ENCODE data around the gene SLC4A1. TPM values are rescaled to one million over a fixed set of nuclear protein-coding genes. Genes with fewer than 3 reads are reported as not detected.

SLC4A1 gene
- total RNA-seq, 2 donors from 2014 or later, result not detected

GRCh38 chr17:44304651-44305050 lies 36.7 kb upstream of the SLC4A1 start:
- no peak for ATAC-seq
- H3K9me3 Mint-ChIP-seq, result no peaks in the 10 kb centered on the region
- no peak for DNase-seq (ENCODE audit: low spot score in 2 of 2)
- no peak overlapping the region for H3K27ac Mint-ChIP-seq
- no peaks in the 10 kb centered on the region for H3K36me3 Mint-ChIP-seq

GRCh38 chr17:44297975-44298374 lies 30.0 kb upstream of the SLC4A1 start:
- Mint-ChIP-seq H3K27ac (no peak overlapping the region), H3K36me3 (no peaks in the 10 kb centered on the region), H3K9me3 (no peaks in the 10 kb centered on the region)
- ATAC-seq (no peak), DNase-seq (ENCODE audit: low spot score in 2 of 2) (no peak)

- H3K36me3 Mint-ChIP-seq, result no peaks in the 10 kb centered on the region
- peak; percentile 22 to 96 for ATAC-seq
- DNase-seq (ENCODE audit: low spot score in 2 of 2), result no peak
- H3K9me3 Mint-ChIP-seq, result no peaks in the 10 kb centered on the region
- no peak overlapping the region for H3K27ac Mint-ChIP-seq
Observed at GRCh38 chr17:44293509-44294226, 25.7 kb upstream of the SLC4A1 start.

- Mint-ChIP-seq H3K36me3 (no peaks in the 10 kb centered on the region), H3K27ac (no peak overlapping the region), H3K9me3 (no peaks in the 10 kb centered on the region)
- ATAC-seq (no peak), DNase-seq (ENCODE audit: low spot score in 2 of 2) (no peak)
Observed at GRCh38 chr17:44287651-44288050, 19.7 kb upstream of the SLC4A1 start.

GRCh38 chr17:44284024-44284400 lies 16.1 kb upstream of the SLC4A1 start:
- DNase-seq (ENCODE audit: low spot score in 2 of 2) (no peak), ATAC-seq (no peak)
- H3K27ac Mint-ChIP-seq, result no peak overlapping the region
- no peaks in the 10 kb centered on the region for H3K9me3 Mint-ChIP-seq
- H3K36me3 Mint-ChIP-seq, result no peaks in the 10 kb centered on the region

- no peak for ATAC-seq
- no peaks in the 10 kb centered on the region for H3K9me3 Mint-ChIP-seq
- no peak overlapping the region for H3K27ac Mint-ChIP-seq
- DNase-seq (ENCODE audit: low spot score in 2 of 2), result no peak
- H3K36me3 Mint-ChIP-seq, result no peaks in the 10 kb centered on the region
Observed at GRCh38 chr17:44283344-44284023, 15.5 kb upstream of the SLC4A1 start.

- no peak for ATAC-seq
- DNase-seq (ENCODE audit: low spot score in 2 of 2), result no peak
- H3K27ac Mint-ChIP-seq, result no peak overlapping the region
- H3K9me3 Mint-ChIP-seq, result no peaks in the 10 kb centered on the region
- no peaks in the 10 kb centered on the region for H3K36me3 Mint-ChIP-seq
Observed at GRCh38 chr17:44282264-44282663, 14.3 kb upstream of the SLC4A1 start.

- Mint-ChIP-seq H3K27ac (no peak overlapping the region), H3K36me3 (no peaks in the 10 kb centered on the region), H3K9me3 (no peaks in the 10 kb centered on the region)
- DNase-seq (ENCODE audit: low spot score in 2 of 2) (no peak), ATAC-seq (no peak)
Observed at GRCh38 chr17:44281570-44281969, 13.6 kb upstream of the SLC4A1 start.

GRCh38 chr17:44280392-44280937 lies 12.5 kb upstream of the SLC4A1 start:
- ATAC-seq, result peak in 1 of 2 donors; percentile 33
- Mint-ChIP-seq H3K36me3 (no peaks in the 10 kb centered on the region), H3K9me3 (no peaks in the 10 kb centered on the region), H3K27ac (no peak overlapping the region)
- DNase-seq (ENCODE audit: low spot score in 2 of 2), result no peak

- Mint-ChIP-seq H3K36me3 (no peaks in the 10 kb centered on the region), H3K9me3 (no peaks in the 10 kb centered on the region), H3K27ac (peak overlapping the region in 1 of 2 donors; percentile 8)
- ATAC-seq (peak in 1 of 2 donors; percentile 98), DNase-seq (ENCODE audit: low spot score in 2 of 2) (peak in 1 of 2 donors; percentile 69)
Observed at GRCh38 chr17:44279666-44280391, 11.9 kb upstream of the SLC4A1 start.

GRCh38 chr17:44279346-44279665 lies 11.4 kb upstream of the SLC4A1 start:
- no peaks in the 10 kb centered on the region for H3K9me3 Mint-ChIP-seq
- no peak for ATAC-seq
- no peak for DNase-seq (ENCODE audit: low spot score in 2 of 2)
- peak overlapping the region in 1 of 2 donors; percentile 8 for H3K27ac Mint-ChIP-seq
- H3K36me3 Mint-ChIP-seq, result no peaks in the 10 kb centered on the region

- DNase-seq (ENCODE audit: low spot score in 2 of 2), result no peak
- Mint-ChIP-seq H3K27ac (no peak overlapping the region), H3K36me3 (no peaks in the 10 kb centered on the region), H3K9me3 (no peaks in the 10 kb centered on the region)
- no peak for ATAC-seq
Observed at GRCh38 chr17:44277976-44278375, 10.0 kb upstream of the SLC4A1 start.

- Mint-ChIP-seq H3K9me3 (no peaks in the 10 kb centered on the region), H3K27ac (no peak overlapping the region), H3K36me3 (no peaks in the 10 kb centered on the region)
- ATAC-seq, result no peak
- DNase-seq (ENCODE audit: low spot score in 2 of 2), result no peak
Observed at GRCh38 chr17:44273607-44274006, 5.7 kb upstream of the SLC4A1 start.

GRCh38 chr17:44272954-44273353 lies 5.0 kb upstream of the SLC4A1 start:
- H3K36me3 Mint-ChIP-seq, result no peaks in the 10 kb centered on the region
- no peak overlapping the region for H3K27ac Mint-ChIP-seq
- H3K9me3 Mint-ChIP-seq, result no peaks in the 10 kb centered on the region
- DNase-seq (ENCODE audit: low spot score in 2 of 2) (no peak), ATAC-seq (no peak)

- Mint-ChIP-seq H3K27ac (peak overlapping the region in 1 of 2 donors; percentile 1), H3K9me3 (no peaks in the 10 kb centered on the region), H3K36me3 (no peaks in the 10 kb centered on the region)
- DNase-seq (ENCODE audit: low spot score in 2 of 2) (no peak), ATAC-seq (no peak)
Observed at GRCh38 chr17:44272321-44272951, 4.5 kb upstream of the SLC4A1 start.

GRCh38 chr17:44269535-44270240 lies 1.8 kb upstream of the SLC4A1 start:
- no peaks in the 10 kb centered on the region for H3K36me3 Mint-ChIP-seq
- no peak overlapping the region for H3K27ac Mint-ChIP-seq
- ATAC-seq (no peak), DNase-seq (ENCODE audit: low spot score in 2 of 2) (no peak)
- no peaks in the 10 kb centered on the region for H3K9me3 Mint-ChIP-seq

Measured in activated naive CD4-positive, alpha-beta T cell treated with anti-CD3 and anti-CD28 coated beads, Interleukin-2, amount 50 U/mL, for 72 hours (primary cell).